HCT116 (cell line): ENCODE measurements around the gene FLNB. TPM values are rescaled to one million over a fixed set of nuclear protein-coding genes. Genes with fewer than 3 reads are reported as not detected.

Experiments used
- ATAC-seq: fragments of 200-7000 bp; cut with Tn5 transposase; 2 replicates; pipeline ENCODE4 v1.9.1; 2020; ENCODE audit warnings: mild to moderate bottlenecking, moderate library complexity
- BruUV-seq: library from RNA; stranded (reverse); fragments of 400-500 nt; replicated peaks from 2 replicates; lab custom pipeline; 2021; lab: Mats Ljungman, UMichigan
- CTCF ChIA-PET: fragments of 300-600 bp; sonication (Branson Sonifier 250); formaldehyde crosslinking; loops from one replicate; lab custom pipeline; 2021; ENCODE audit warnings: antibody characterized with exemption; lab: Charles Lee
- POLR2A ChIA-PET: fragments of 300-600, 350-600 bp; sonication (Branson Sonifier 250); formaldehyde crosslinking; loops from one replicate; lab custom pipeline; 2021; ENCODE audit warnings: antibody characterized with exemption; lab: Charles Lee
- RAD21 ChIA-PET, 2 experiments: fragments of 300-600 bp; sonication (Branson Sonifier 250); formaldehyde crosslinking; loops; one replicate each; lab custom pipeline; 2023; ENCODE audit warnings: low total read pairs in 2 of 2; ENCODE audit not compliant: uncharacterized antibody in 2 of 2, unreplicated experiment in 2 of 2, low non-redundant PET in 1 of 2; lab: Charles Lee
- DNase-seq: peaks from one replicate; pipeline ENCODE4 v3.0.0-alpha.2; 2010; ENCODE audit warnings: low read depth, low spot score
- H2AFZ ChIP-seq: fragments of 200-600 bp; shearing (Covaris generic), sonication (generic); 2 replicates; pipeline ENCODE4 v1.6.1; 2017; ENCODE audit warnings: low read depth, mixed run types, mixed read lengths, antibody characterized with exemption, low read length; ENCODE audit not compliant: poor library complexity, severe bottlenecking
- H3K27ac ChIP-seq: 2 replicates; pipeline ENCODE4 v1.5.1; 2012; ENCODE audit warnings: low read depth, low read length
- H3K27me3 ChIP-seq: fragments of 200-600 bp; sonication (generic); 2 replicates; pipeline ENCODE4 v1.6.1; 2016; ENCODE audit warnings: mixed run types, low read length, mixed read lengths; ENCODE audit not compliant: insufficient read depth
- H3K36me3 ChIP-seq, 2 experiments: fragments of 200-500 bp in 1 of 2; fragments of 200-600 bp in 1 of 2; sonication (Bioruptor generic) in 1 of 2; sonication (generic) in 1 of 2; 2 replicates each; pipeline versions ENCODE4 v1.5.1 to v1.6.1; 2014 to 2016; ENCODE audit warnings: low read length in 2 of 2, inconsistent platforms in 1 of 2, mixed read lengths in 1 of 2, mixed run types in 1 of 2; ENCODE audit not compliant: insufficient read depth in 2 of 2, control insufficient read depth in 1 of 2
- H3K4me1 ChIP-seq, 2 experiments: fragments of 200-600 bp in 1 of 2; sonication (generic) in 1 of 2; 2 replicates each; pipeline versions ENCODE4 v1.5.1 to v1.6.1; 2012 to 2017; ENCODE audit warnings: low read length in 2 of 2, inconsistent platforms in 1 of 2, mild to moderate bottlenecking in 1 of 2, mixed read lengths in 1 of 2, mixed run types in 1 of 2, moderate library complexity in 1 of 2; ENCODE audit not compliant: insufficient read depth in 2 of 2, control insufficient read depth in 1 of 2
- H3K4me2 ChIP-seq: fragments of 200-600 bp; sonication (generic); 2 replicates; pipeline ENCODE4 v1.6.1; 2017; ENCODE audit warnings: mixed run types, low read length, mixed read lengths
- H3K4me3 ChIP-seq, 2 experiments: fragments of 200-600 bp in 1 of 2; sonication (generic) in 1 of 2; replicated peaks in 1 of 2; 2 replicates each; pipeline ENCODE4 v1.5.1; 2011 to 2016; ENCODE audit warnings: low read length in 2 of 2, control low read depth in 1 of 2, low read depth in 1 of 2, mild to moderate bottlenecking in 1 of 2, mixed read lengths in 1 of 2, mixed run types in 1 of 2
- H3K79me2 ChIP-seq: fragments of 200-600 bp; sonication (generic); 2 replicates; pipeline ENCODE4 v1.6.1; 2017; ENCODE audit warnings: mild to moderate bottlenecking, mixed run types, low read length, moderate library complexity, mixed read lengths; ENCODE audit not compliant: insufficient read depth
- H3K9ac ChIP-seq: fragments of 200-600 bp; sonication (generic); 2 replicates; pipeline ENCODE4 v1.6.1; 2016; ENCODE audit warnings: low read length, mixed read lengths
- H3K9me2 ChIP-seq: fragments of 200-600 bp; sonication (generic), shearing (Covaris generic); 2 replicates; pipeline ENCODE4 v1.6.1; 2017; ENCODE audit warnings: mixed run types, mild to moderate bottlenecking, moderate library complexity; ENCODE audit not compliant: insufficient read depth
- H3K9me3 ChIP-seq, 2 experiments: fragments of 200-500 bp in 1 of 2; fragments of 200-600 bp in 1 of 2; sonication (Bioruptor generic) in 1 of 2; sonication (generic) in 1 of 2; 2 replicates each; pipeline ENCODE4 v1.6.1; 2014 to 2017; ENCODE audit warnings: low read length in 2 of 2, mixed read lengths in 2 of 2, inconsistent platforms in 1 of 2, low read depth in 1 of 2, mild to moderate bottlenecking in 1 of 2, mixed run types in 1 of 2, moderate library complexity in 1 of 2; ENCODE audit not compliant: control insufficient read depth in 1 of 2, insufficient read depth in 1 of 2
- H4K20me1 ChIP-seq: fragments of 200-600 bp; sonication (generic), shearing (Covaris generic); 2 replicates; pipeline ENCODE4 v1.6.1; 2017; ENCODE audit warnings: mixed run types, mild to moderate bottlenecking, moderate library complexity; ENCODE audit not compliant: insufficient read depth
- ATF3 ChIP-seq: IDR thresholded peaks from 2 replicates; pipeline ENCODE4 v1.6.1; 2012
- CBX3 ChIP-seq: IDR thresholded peaks from 2 replicates; pipeline ENCODE4 v1.6.1; 2012; ENCODE audit warnings: low read depth
- CEBPB ChIP-seq: IDR thresholded peaks from 2 replicates; pipeline ENCODE4 v1.6.1; 2012; ENCODE audit warnings: low read depth
- EGR1 ChIP-seq: IDR thresholded peaks from 2 replicates; pipeline ENCODE4 v1.6.1; 2012; ENCODE audit warnings: low read depth
- ELF1 ChIP-seq: IDR thresholded peaks from 2 replicates; pipeline ENCODE4 v1.6.1; 2012; ENCODE audit warnings: low read depth, borderline replicate concordance
- EZH2 ChIP-seq: fragments of 200-600 bp; sonication (generic); IDR thresholded peaks from 2 replicates; pipeline ENCODE4 v1.6.1; 2017; ENCODE audit warnings: antibody characterized with exemption, mixed run types
- EZH2phosphoT487 ChIP-seq: fragments of 200-600 bp; IDR thresholded peaks from 2 replicates; pipeline ENCODE4 v1.6.1; 2018; ENCODE audit warnings: antibody characterized with exemption, borderline replicate concordance
- FOSL1 ChIP-seq: IDR thresholded peaks from 2 replicates; pipeline ENCODE4 v1.6.1; 2012; ENCODE audit warnings: low read depth
- JUND ChIP-seq: IDR thresholded peaks from 2 replicates; pipeline ENCODE4 v1.6.1; 2012
- MAX ChIP-seq: IDR thresholded peaks from 2 replicates; pipeline ENCODE4 v1.6.1; 2012
- POLR2A ChIP-seq: IDR thresholded peaks from 2 replicates; pipeline ENCODE4 v1.7.0; 2011; ENCODE audit warnings: borderline replicate concordance; ENCODE audit not compliant: insufficient read depth, insufficient read length; ENCODE audit errors: extremely low read depth
- POLR2AphosphoS5 ChIP-seq: IDR thresholded peaks from 2 replicates; pipeline ENCODE4 v1.6.1; 2011; ENCODE audit warnings: mild to moderate bottlenecking, low read depth, low read length, moderate library complexity
- RAD21 ChIP-seq: IDR thresholded peaks from 2 replicates; pipeline ENCODE4 v1.6.1; 2012; ENCODE audit warnings: low read depth, mild to moderate bottlenecking
- SIN3A ChIP-seq: IDR thresholded peaks from 2 replicates; pipeline ENCODE4 v1.6.1; 2012; ENCODE audit warnings: low read depth
- TCF7L2 ChIP-seq: IDR thresholded peaks from 2 replicates; pipeline ENCODE4 v1.7.0; 2011; ENCODE audit warnings: borderline replicate concordance, inconsistent platforms; ENCODE audit not compliant: insufficient read depth, insufficient read length; ENCODE audit errors: extremely low read depth
- YY1 ChIP-seq: IDR thresholded peaks from 2 replicates; pipeline ENCODE4 v1.6.1; 2011; ENCODE audit warnings: low read length, low read depth, moderate library complexity, mild to moderate bottlenecking; ENCODE audit not compliant: insufficient replicate concordance; ENCODE audit errors: extremely low read depth
- ZBTB33 ChIP-seq: IDR thresholded peaks from 2 replicates; pipeline ENCODE4 v1.6.1; 2011; ENCODE audit warnings: mild to moderate bottlenecking, low read length, moderate library complexity; ENCODE audit not compliant: insufficient replicate concordance; ENCODE audit errors: extremely low read depth
- ZFX ChIP-seq: fragments of 450-650 bp; IDR thresholded peaks from 2 replicates; pipeline ENCODE4 v1.6.1; 2017
- ZNF274 ChIP-seq: fragments of 200-500 bp; sonication (Bioruptor generic); IDR thresholded peaks from 2 replicates; pipeline ENCODE4 v1.6.1; 2014; ENCODE audit warnings: mild to moderate bottlenecking, low read depth, low read length, inconsistent platforms
- intact Hi-C: fragments of 100-400 bp; cut with micrococcal nuclease; formaldehyde crosslinking; loops from 2 replicates; pipeline ENCODE4 v1.10.0; 2022
- total RNA-seq: library from RNA; stranded (reverse); gene quantifications from one replicate; pipeline ENCODE4 v1.2.1, GENCODE V29; 2021; ENCODE audit not compliant: unreplicated experiment
- TF ChIP-seq, protein P1 (sequence below): IDR thresholded peaks from 2 replicates; pipeline ENCODE4 v1.6.1; 2012; ENCODE audit warnings: low read depth

Gene FLNB
- total RNA-seq, 1 experiment from 2014 or later: 116 TPM

GRCh38 chr3:57986261-57986660 is 22.0 kb upstream of the FLNB start:
- no peak overlapping the region for H2AFZ ChIP-seq
- ChIA-PET CTCF (no interaction called here), RAD21 (no interaction called here), POLR2A (no interaction called here)
- no peak overlapping the region for H3K4me3 ChIP-seq
- no peak overlapping the region for H3K27ac ChIP-seq
- H3K4me2 ChIP-seq: no peak overlapping the region
- ATAC-seq (no peak), DNase-seq (no peak)
- intact Hi-C loops: no loop called here
- H4K20me1 ChIP-seq: no peaks in the 10 kb centered on the region
- no peaks in the 10 kb centered on the region for H3K9me3 ChIP-seq
- no peaks in the 10 kb centered on the region for H3K27me3 ChIP-seq
- no peak overlapping the region for H3K9ac ChIP-seq
- BruUV-seq: no TSS peak
- H3K4me1 ChIP-seq: peaks cover 5 to 47% of the 10 kb centered on the region in 2 experiments
- no peaks in the 10 kb centered on the region for H3K79me2 ChIP-seq
- H3K9me2 ChIP-seq: no peaks in the 10 kb centered on the region
- TF ChIP-seq YY1 (no peak), JUND (no peak), POLR2A (no peak), ZBTB33 (no peak), SIN3A (no peak), ZFX (no peak), ZNF274 (no peak), POLR2AphosphoS5 (no peak), MAX (no peak), ATF3 (no peak), TCF7L2 (no peak), FOSL1 (no peak), ELF1 (no peak), CBX3 (no peak), EZH2phosphoT487 (no peak), RAD21 (no peak), EZH2 (no peak), EGR1 (no peak), CEBPB (no peak)
- TF ChIP-seq, protein P1, sequence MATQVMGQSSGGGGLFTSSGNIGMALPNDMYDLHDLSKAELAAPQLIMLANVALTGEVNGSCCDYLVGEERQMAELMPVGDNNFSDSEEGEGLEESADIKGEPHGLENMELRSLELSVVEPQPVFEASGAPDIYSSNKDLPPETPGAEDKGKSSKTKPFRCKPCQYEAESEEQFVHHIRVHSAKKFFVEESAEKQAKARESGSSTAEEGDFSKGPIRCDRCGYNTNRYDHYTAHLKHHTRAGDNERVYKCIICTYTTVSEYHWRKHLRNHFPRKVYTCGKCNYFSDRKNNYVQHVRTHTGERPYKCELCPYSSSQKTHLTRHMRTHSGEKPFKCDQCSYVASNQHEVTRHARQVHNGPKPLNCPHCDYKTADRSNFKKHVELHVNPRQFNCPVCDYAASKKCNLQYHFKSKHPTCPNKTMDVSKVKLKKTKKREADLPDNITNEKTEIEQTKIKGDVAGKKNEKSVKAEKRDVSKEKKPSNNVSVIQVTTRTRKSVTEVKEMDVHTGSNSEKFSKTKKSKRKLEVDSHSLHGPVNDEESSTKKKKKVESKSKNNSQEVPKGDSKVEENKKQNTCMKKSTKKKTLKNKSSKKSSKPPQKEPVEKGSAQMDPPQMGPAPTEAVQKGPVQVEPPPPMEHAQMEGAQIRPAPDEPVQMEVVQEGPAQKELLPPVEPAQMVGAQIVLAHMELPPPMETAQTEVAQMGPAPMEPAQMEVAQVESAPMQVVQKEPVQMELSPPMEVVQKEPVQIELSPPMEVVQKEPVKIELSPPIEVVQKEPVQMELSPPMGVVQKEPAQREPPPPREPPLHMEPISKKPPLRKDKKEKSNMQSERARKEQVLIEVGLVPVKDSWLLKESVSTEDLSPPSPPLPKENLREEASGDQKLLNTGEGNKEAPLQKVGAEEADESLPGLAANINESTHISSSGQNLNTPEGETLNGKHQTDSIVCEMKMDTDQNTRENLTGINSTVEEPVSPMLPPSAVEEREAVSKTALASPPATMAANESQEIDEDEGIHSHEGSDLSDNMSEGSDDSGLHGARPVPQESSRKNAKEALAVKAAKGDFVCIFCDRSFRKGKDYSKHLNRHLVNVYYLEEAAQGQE: no peak
- H3K36me3 ChIP-seq: no peaks in the 10 kb centered on the region
